ENCODE measurements around the gene TRPV2.
"Not testable (repeated sequence)": the region's sequence is repeated elsewhere in the genome, so short reads cannot be mapped to it uniquely, and the experiment has no call there.

The TRPV2 gene, protein sequence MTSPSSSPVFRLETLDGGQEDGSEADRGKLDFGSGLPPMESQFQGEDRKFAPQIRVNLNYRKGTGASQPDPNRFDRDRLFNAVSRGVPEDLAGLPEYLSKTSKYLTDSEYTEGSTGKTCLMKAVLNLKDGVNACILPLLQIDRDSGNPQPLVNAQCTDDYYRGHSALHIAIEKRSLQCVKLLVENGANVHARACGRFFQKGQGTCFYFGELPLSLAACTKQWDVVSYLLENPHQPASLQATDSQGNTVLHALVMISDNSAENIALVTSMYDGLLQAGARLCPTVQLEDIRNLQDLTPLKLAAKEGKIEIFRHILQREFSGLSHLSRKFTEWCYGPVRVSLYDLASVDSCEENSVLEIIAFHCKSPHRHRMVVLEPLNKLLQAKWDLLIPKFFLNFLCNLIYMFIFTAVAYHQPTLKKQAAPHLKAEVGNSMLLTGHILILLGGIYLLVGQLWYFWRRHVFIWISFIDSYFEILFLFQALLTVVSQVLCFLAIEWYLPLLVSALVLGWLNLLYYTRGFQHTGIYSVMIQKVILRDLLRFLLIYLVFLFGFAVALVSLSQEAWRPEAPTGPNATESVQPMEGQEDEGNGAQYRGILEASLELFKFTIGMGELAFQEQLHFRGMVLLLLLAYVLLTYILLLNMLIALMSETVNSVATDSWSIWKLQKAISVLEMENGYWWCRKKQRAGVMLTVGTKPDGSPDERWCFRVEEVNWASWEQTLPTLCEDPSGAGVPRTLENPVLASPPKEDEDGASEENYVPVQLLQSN

DNA sequence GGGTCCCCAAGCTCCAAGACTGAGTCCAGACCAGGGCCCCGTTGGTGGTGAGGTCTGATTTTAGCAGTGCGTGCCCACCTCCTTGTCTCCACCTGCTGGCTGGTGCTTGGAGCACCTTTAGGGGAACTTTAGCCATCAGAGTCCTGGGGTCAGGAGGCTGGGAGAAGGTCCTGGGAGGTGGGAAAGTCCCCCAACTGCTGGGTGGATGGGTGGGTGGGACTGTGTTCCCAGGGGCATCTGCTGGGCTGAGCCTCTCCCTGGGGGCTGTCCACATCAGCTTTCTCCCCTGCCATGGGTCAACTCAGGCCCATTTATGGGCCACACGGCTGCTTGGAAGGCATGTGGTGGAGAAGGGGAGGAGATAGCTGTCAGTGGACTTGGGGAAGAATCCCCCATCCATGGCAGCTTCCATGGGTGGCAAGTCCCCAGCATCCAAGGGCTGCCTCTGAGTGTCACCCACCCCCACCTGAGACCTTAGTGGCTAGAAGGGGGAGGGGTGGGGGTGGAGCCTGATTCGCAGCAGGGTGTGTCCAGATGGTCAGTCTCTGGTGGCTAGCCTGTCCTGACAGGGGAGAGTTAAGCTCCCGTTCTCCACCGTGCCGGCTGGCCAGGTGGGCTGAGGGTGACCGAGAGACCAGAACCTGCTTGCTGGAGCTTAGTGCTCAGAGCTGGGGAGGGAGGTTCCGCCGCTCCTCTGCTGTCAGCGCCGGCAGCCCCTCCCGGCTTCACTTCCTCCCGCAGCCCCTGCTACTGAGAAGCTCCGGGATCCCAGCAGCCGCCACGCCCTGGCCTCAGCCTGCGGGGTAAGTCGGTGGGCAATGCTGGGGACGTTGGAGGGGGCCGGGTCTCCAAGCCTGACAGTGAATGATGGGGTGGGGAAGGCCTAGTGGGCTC lies at the start of gene TRPV2:
TRPV2 (plus strand) TSS at position 541 of the 894 bp plus-strand sequence. CDS start 2,098 bp downstream, outside the sequence.
- no peak for DNase-seq (ENCODE audit: low read depth, low spot score)

DNA sequence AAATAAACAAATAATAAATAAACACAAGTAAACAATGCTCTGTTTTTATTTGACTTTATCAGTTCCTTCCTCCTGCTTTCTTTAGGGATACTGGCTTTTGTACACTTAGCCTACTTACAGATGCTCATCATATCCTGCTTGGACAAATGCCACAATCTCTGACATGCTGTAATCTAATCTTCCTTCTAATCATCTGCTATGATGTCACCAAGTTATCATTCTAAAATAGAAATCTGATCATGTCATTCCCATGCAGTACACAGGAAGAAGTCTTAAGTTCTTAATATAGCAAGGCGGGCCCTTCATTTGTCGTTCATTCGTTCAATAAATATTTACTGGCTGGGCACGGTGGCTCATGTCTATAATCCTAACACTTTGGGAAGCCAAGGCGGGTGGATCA lies 43.6 kb upstream of the TRPV2 start:
- no peak for DNase-seq (ENCODE audit: low read depth, low spot score)

DNA sequence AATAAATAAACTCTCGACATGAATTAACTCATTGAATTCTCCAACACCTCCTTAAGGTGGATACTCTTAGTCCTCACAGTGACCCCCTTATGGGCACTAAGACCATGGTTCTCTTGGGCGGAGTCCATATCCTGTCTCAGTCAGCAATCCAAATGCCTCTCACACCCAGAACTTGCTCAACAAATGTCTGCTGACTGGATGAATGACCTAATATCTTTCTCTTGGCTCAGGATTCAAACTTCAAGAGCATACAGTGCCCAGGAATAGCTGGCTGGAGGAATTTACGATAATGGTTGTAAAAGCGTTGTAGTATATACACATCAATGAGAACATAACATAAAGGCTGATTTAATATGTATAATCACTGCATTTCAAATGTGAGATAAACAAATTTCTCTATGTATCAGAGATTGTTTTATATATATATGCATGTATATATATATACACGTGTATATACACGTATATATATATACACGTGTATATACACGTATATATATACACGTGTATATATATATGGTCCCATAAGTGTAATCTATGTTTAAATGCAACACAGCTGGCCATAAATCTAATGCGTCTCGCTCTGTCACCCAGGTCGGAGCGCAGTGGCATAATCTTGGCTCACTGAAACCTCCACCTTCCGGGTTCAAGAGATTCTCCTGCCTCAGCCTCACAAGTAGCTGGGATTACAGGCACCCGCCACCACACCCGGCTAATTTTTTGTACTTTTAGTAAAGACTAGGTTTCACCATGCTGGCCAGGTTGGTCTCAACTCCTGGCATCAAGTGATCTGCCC lies 41.0 kb upstream of the TRPV2 start:
- DNase-seq (ENCODE audit: low read depth, low spot score): no peak

DNA sequence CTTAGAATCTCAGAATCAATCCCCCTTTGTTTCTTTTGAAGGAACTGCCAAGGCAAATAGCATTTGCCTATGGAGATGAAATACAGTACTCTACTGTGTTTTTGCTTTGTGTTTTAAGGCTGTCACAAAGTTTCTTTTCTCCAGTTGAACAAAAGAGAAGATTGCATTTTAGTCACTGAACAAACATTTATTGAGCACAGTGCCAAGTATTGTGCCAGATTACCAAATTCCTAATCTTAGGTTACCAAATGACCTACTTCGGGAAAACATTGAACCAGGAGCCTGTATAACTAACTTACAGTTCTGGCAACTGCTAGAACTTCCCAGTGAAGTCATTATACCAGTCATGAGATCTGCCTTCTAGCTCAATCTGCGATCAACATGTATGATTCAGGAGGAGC lies 37.4 kb upstream of the TRPV2 start:
- no peak for DNase-seq (ENCODE audit: low read depth, low spot score)

DNA sequence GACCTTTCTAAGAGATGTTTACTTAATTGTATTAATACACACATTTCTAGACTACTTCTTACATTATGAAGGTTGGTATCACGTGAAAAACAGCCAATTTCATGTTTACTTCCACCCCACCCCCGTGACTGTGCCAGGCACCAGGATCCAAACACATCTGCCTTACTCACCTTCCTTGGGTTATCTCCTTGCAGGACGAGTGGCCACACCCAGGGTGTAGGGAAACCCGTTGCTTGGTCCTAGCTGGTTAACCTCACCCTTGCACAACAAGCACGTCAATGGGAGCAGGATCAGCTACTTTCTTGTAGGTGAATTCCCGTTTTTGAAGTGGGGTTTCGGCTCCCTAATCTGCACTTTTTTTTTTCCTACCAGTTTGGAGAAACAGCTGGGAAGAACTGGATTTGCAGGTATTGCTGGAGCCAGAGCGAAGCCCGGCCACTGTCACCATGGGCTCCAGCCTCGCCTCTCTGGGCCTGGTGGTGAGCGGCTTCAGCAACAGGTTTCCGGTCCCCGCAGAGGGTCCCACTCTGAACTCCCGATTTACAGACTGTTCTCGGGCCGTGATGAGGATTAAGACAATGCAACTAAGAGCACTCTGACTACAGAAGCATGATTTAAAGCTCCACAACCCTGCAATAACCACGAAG lies 36.6 kb upstream of the TRPV2 start:
- no peak for DNase-seq (ENCODE audit: low read depth, low spot score)

DNA sequence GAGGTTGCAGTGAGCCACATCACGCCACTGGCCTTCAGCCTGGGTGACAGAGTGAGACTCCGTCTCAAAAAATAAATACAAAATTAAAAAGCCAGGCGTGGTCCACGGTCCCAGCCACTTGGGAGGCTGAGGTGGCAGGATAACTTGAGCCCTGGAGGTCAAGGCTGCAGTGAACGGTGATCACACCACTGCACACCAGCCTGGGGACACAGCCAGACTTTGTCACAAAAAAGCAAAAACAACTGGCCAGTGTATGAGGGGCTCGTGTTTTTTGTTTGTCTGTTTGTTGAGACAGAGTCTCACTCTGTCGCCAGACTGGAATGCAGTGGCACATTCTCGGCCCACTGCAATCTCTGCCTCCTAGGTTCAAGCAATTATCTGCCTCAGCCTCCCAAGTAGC lies 35.7 kb upstream of the TRPV2 start:
- DNase-seq (ENCODE audit: low read depth, low spot score): no peak

DNA sequence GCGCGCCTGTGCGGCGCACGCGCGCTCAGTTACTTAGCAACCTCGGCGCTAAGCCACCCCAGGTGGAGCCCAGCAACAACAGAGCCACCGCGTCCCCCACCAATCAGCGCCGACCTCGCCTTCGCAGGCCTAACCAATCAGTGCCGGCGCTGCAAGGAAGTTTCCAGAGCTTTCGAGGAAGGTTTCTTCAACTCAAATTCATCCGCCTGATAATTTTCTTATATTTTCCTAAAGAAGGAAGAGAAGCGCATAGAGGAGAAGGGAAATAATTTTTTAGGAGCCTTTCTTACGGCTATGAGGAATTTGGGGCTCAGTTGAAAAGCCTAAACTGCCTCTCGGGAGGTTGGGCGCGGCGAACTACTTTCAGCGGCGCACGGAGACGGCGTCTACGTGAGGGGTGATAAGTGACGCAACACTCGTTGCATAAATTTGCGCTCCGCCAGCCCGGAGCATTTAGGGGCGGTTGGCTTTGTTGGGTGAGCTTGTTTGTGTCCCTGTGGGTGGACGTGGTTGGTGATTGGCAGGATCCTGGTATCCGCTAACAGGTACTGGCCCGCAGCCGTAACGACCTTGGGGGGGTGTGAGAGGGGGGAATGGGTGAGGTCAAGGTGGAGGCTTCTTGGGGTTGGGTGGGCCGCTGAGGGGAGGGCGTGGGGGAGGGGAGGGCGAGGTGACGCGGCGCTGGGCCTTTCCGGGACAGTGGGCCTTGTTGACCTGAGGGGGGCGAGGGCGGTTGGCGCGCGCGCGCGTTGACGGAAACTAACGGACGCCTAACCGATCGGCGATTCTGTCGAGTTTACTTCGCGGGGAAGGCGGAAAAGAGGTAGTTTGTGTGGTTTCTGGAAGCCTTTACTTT lies 34.5 kb upstream of the TRPV2 start, which contains the start of gene UBB:
UBB (plus strand) TSS at position 452 of the 856 bp plus-strand sequence. CDS start 817 bp downstream, outside the sequence.
- DNase-seq (ENCODE audit: low read depth, low spot score): peak; percentile 98

DNA sequence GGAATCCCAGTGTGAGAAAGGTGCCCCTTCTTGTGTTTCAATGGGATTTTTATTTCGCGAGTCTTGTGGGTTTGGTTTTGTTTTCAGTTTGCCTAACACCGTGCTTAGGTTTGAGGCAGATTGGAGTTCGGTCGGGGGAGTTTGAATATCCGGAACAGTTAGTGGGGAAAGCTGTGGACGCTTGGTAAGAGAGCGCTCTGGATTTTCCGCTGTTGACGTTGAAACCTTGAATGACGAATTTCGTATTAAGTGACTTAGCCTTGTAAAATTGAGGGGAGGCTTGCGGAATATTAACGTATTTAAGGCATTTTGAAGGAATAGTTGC lies 33.9 kb upstream of the TRPV2 start:
- no peak for DNase-seq (ENCODE audit: low read depth, low spot score)

DNA sequence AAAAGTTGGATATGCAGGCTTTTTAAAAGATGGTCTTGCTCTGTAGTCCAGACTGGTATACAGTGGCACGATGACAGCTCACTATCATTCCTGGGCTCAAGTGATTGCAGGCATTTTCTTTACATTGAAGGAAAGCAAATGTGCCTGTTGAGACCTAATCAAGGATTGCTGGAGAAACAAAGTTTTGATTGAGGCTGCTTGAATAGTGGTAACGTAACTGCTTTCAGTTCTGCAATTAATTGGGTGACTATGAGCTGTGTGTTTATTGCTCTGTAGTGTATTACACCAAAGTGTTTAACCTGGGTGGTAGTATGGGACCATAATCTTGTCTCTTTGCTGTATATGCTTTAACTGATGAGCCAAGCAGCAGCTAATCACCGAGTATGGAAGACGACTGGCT lies 32.2 kb upstream of the TRPV2 start:
- DNase-seq (ENCODE audit: low read depth, low spot score): no peak

DNA sequence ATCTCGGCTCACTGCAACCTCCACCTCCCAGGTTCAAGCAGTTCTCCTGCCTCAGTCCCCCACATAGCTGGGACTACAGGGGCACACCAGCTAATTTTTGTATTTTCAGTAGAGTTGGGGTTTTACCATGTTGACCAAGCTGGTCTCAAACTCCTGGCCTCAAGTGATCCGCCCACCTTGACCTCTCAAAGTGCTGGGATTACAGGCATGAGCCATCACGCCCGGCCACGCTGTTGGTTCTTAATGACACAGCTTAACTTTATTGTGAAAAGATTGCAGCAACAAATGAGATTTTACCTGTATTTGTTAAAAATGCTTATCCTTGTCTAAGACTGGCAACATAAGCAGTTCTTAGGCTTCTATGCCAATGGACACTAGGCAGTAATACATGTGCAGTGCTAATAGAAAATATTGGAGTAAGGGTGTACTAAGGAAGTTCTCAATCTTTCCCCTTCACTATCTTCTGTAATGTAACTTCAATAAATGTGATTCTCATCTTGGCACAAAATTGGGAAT lies 31.5 kb upstream of the TRPV2 start:
- no peak for DNase-seq (ENCODE audit: low read depth, low spot score)

DNA sequence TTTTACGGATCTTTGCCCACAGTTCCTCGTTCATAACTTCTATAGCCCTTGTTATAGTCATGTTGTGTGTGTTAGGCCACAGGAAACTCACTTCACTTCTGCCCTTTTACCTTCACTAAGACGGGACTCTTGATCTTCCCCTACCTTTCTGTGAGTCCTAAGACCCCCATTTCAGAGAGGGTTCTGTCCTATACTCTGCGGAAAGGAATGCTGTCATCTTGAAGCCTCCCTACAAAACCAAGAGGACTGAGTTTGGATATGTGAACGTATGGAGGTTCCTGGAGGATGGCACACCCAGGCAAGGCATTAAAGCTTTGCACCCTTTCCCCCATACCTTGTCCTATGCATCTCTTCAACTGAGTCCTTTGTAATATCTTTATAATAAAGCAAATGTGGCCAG lies 30.8 kb upstream of the TRPV2 start:
- no peak for DNase-seq (ENCODE audit: low read depth, low spot score)

DNA sequence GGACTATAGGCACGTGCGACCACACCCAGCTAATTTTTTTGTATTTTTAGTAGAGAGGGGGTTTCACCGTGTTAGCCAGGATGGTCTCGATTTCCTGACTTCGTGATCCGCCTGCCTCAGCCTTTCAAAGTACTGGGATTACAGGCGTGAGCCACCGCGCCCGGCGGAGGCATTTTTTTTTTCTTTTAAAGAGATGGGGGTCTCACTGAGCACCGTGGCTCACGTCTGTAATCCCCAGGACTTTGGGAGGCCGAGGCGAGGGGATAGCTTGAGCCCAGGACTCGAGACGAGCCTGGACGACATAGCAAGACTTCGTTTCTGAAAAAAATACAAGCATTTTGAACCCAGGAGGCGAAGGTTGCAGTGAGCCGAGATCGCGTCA lies 29.3 kb upstream of the TRPV2 start:
- not testable (repeated sequence) for DNase-seq (ENCODE audit: low read depth, low spot score)

DNA sequence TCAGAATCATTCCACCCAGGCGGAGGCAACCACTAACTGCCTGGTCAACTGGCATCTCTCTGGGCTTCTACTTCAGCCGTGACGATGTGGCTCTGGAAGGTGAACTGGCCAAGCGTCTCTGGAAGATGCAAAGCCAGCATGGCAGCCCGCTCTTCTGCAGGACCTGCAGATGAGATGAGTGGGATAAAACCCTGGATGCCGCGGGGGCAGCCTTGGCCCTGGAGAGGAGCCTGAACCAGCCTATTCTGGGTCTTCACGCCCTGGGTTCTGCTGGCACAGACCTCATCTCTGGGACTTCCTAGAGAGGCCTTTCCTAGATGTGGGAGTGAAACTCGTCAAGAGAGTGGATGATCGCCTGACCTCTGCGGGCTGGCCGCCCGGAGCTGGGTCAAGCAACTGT lies 23.9 kb upstream of the TRPV2 start:
- no peak for DNase-seq (ENCODE audit: low read depth, low spot score)

DNA sequence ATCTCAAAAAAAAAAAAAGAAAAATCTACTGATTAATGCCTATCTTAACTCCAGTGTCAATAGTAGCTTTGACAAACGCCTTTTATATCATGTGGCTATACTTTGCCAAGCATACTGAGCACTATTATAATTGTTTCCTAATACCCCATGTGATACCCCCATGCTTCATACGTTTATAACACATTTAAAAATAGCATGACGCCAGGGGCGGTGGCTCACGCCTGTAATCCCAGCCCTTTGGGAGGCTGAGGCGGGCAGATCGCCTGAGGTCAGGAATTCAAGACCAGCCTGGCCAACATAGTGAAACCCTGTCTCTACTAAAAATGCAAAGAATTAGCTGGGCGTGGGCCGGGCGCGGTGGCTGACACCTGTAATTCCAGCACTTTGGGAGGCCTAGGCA lies 22.9 kb upstream of the TRPV2 start:
- not testable (repeated sequence) for DNase-seq (ENCODE audit: low read depth, low spot score)

DNA sequence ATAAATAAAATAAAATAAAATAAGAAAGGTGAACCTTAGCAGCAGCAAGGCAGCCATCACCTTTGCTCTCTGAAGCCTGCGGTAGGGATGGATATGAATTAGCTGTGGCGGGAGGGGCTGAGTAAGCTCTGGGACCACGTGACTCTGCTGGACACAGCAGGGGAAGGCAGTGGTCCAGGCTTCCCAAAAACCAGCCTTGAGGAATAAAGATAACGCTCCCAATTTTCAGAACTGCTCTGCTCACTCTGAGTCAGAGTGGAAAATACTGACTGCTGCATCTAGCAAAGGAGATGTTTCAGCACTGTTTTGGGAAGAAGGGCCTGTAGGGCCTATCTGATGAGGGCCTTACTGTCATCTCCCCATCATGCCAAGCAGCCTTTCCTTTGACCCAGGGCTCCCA lies 19.5 kb upstream of the TRPV2 start:
- not testable (repeated sequence) for DNase-seq (ENCODE audit: low read depth, low spot score)

DNA sequence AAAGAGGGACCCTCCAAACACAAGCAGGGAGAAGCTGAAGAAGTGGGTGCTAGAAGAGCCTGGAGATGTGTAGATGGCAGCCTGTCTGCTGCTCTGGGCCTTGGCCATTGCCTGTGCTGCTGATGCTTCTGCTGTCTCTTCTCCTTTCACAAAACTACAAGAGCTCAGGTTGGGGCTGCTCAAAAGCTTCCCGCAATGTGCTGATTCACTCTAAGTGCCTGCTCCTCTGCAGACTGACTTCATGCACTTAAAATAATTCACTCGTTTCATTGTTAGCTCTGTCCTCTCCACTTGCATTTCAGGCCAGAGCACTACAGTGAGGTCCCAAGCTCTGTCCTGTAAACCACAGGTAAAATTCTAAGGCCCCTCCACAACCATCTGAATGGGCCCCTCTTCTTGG lies 18.7 kb upstream of the TRPV2 start:
- DNase-seq (ENCODE audit: low read depth, low spot score): not testable (repeated sequence)

DNA sequence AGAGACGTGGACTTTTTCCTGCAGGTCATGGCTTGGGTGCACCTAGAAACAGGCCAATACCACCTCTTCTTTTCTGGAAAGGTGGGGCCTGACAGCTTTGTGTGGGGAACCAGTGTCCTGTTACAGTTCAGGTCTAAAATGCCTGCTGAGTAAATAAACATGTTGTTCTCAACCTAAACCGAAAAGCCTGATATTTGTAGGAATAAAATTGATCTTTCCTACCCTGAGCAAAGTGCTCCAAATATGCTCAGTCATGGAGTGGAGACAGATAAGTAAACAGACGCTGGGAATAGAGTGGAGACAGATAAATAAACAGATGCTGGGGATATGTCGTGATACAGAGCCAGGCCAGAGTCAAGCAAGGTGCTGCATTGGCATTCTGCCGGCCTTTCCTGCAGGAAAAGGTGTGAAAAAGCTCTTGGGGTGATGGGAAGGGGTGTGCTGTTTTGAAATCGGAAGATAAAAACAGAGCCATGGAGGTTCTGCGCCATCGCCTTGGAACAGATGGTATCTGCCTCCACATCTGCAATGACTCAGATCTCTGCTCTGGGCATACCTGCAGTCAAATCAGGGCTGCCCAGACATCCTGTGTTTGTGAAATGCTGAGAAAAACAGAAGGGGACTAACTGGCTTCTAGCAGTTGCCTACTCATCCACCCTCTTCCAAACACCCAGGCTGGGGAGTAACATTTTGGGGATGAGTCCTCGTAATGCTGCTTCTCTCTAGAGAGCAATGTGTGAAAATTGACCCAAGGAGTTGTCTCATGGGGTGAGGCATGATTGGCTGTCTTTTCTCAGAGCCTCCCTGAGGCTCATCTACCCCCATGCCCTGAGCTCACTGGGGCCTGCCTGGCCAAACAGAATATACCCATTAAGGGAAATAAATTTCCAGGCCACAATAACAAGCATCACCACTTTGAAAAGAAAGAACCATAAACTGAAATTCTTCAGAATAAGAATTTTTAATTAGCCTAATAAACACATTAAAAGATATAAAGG lies 16.8 kb upstream of the TRPV2 start:
- DNase-seq (ENCODE audit: low read depth, low spot score): no peak

DNA sequence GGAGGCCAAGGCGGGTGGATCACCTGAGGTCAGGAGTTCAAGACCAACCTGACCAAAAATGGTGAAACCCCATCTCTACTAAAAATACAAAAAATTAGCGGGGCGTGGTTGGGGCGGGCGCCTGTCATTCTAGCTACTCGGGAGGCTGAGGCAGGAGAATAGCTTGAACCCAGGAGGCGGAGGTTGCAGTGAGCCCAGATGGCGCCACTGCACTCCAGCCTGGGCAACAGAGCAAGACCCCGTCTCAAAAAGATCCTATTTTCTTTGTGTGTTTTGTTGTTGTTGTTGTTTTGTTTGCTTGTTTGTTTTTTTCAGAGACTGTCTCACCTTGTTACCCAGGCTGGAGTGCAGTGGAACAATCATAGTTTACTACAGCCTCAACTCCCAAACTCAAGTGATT lies 11.5 kb upstream of the TRPV2 start:
- not testable (repeated sequence) for DNase-seq (ENCODE audit: low read depth, low spot score)

All from iPS DF 19.7 (cell line).